ENCODE results near the gene SEZ6. TPM values are rescaled to one million over a fixed set of nuclear protein-coding genes. Genes with fewer than 3 reads are reported as not detected.

The SEZ6 gene
- total RNA-seq, 1 experiment from 2014 or later: 2.6 TPM

DNA sequence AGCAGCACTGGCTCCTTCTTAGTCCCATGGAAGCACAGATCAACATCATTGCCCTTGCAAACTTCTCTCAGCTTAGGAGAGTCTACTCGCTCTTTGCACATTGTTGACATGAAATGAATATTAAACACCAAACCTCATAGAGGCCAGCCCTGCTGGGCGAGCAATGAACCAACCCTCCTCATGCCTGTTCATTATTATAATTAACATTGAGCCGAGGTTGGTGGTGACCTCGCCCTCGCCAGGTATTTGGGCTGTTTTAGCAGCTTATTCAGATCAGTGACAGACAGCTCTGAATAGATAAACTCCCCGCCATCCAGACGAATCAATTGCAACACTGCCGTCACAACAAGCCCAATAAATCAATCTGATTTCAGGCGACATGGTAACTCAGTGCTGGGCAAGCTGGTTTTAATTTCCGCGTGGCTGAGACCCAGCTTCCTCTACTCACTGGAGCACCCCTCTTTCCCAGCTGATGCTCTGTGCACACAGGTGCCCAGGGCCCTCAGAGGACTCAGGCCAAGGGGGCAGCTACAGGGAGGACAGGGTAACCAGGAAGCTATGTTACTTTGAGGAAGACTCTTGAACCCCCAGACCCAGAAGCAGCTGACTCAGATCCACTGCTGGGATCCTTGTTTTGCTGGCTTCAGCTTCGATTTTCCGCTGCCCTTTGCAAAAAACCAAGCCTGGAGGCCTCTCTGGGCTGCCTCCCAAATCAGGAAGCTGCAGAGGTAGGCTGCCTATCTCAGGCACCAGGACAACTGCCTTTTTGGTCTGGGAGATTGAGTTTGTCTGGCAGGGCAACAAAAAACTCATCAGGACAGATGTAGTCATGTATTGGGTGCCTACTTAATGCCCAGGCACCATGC lies 10.7 kb upstream of the SEZ6 start:
- peak overlapping the region; percentile 26 for H3K27ac ChIP-seq (ENCODE audit: low read depth, low read length, poor library complexity, severe bottlenecking)
- H3K27me3 ChIP-seq (replicated peaks; ENCODE audit: insufficient read depth, low read depth, low read length, poor library complexity): no peaks in the 10 kb centered on the region
- H3K4me3 ChIP-seq (ENCODE audit: low read depth, low read length, poor library complexity, severe bottlenecking): no peak overlapping the region
- no peaks in the 10 kb centered on the region for H3K9me3 ChIP-seq (ENCODE audit: low read depth, low read length, poor library complexity, severe bottlenecking)
- H3K36me3 ChIP-seq (ENCODE audit: insufficient read depth, low read length, poor library complexity, severe bottlenecking): no peaks in the 10 kb centered on the region
- ChIA-PET CTCF (interaction anchor here (0.6 kb wide), 1 partner anchor 58 kb away, joined by 3 read pairs; no protein-coding TSS in a partner anchor), POLR2A (ENCODE audit: low non-redundant PET) (interaction anchor here (0.5 to 0.6 kb wide), 2 partner anchors 22 to 51 kb away, joined by 3 to 4 read pairs; no protein-coding TSS in a partner anchor)
- peaks cover 24% of the 10 kb centered on the region for H3K4me1 ChIP-seq (ENCODE audit: insufficient read depth, low read length, poor library complexity, severe bottlenecking)
- DNase-seq (ENCODE audit: low spot score): no peak
- no peak for TF ChIP-seq EZH2 (IDR thresholded peaks at IDR 0.05; ENCODE audit: borderline replicate concordance, low read depth, low read length, poor library complexity, severe bottlenecking)
- TF ChIP-seq, protein P1, sequence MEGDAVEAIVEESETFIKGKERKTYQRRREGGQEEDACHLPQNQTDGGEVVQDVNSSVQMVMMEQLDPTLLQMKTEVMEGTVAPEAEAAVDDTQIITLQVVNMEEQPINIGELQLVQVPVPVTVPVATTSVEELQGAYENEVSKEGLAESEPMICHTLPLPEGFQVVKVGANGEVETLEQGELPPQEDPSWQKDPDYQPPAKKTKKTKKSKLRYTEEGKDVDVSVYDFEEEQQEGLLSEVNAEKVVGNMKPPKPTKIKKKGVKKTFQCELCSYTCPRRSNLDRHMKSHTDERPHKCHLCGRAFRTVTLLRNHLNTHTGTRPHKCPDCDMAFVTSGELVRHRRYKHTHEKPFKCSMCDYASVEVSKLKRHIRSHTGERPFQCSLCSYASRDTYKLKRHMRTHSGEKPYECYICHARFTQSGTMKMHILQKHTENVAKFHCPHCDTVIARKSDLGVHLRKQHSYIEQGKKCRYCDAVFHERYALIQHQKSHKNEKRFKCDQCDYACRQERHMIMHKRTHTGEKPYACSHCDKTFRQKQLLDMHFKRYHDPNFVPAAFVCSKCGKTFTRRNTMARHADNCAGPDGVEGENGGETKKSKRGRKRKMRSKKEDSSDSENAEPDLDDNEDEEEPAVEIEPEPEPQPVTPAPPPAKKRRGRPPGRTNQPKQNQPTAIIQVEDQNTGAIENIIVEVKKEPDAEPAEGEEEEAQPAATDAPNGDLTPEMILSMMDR (conservative IDR thresholded peaks at IDR 0.05; ENCODE audit: low read depth, low read length): no peak
- no TSS peak for BruUV-seq (replicated peaks)
- intact Hi-C loops (cut with micrococcal nuclease; ENCODE audit: unreplicated experiment): no loop called here

DNA sequence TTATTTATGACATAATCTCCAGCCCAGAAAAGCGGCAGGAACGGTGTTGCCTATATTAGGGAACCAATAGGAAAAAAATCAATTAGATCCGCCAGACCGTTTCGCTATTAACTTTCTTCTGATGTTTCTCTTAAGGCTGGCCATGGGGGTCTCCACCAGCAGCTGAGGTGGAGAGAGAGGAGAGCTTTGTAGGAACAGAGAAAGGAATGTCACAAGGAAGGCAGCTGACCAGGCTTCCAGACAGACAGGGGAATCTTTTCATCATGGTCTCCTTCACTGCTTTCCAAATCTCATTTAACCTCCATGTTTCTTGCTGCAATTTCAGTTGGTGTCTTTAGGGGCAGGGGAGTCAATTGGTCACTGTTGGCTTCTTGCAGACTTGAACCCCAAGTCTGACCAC lies 8.9 kb upstream of the SEZ6 start:
- BruUV-seq (replicated peaks): no TSS peak
- Histone ChIP-seq H3K27ac (ENCODE audit: low read depth, low read length, poor library complexity, severe bottlenecking) (no peak overlapping the region), H3K27me3 (replicated peaks; ENCODE audit: insufficient read depth, low read depth, low read length, poor library complexity) (no peaks in the 10 kb centered on the region), H3K36me3 (ENCODE audit: insufficient read depth, low read length, poor library complexity, severe bottlenecking) (no peaks in the 10 kb centered on the region), H3K4me3 (ENCODE audit: low read depth, low read length, poor library complexity, severe bottlenecking) (no peak overlapping the region), H3K4me1 (ENCODE audit: insufficient read depth, low read length, poor library complexity, severe bottlenecking) (peaks cover 24% of the 10 kb centered on the region), H3K9me3 (ENCODE audit: low read depth, low read length, poor library complexity, severe bottlenecking) (no peaks in the 10 kb centered on the region)
- intact Hi-C loops (cut with micrococcal nuclease; ENCODE audit: unreplicated experiment): no loop called here
- TF ChIP-seq EZH2 (IDR thresholded peaks at IDR 0.05; ENCODE audit: borderline replicate concordance, low read depth, low read length, poor library complexity, severe bottlenecking): no peak
- TF ChIP-seq, protein P1 (conservative IDR thresholded peaks at IDR 0.05; ENCODE audit: low read depth, low read length): no peak
- no peak for DNase-seq (ENCODE audit: low spot score)
- CTCF ChIA-PET: interaction anchor here (1.1 kb wide), 1 partner anchor 101 kb away, joined by 3 read pairs; no protein-coding TSS in a partner anchor
- POLR2A ChIA-PET (ENCODE audit: low non-redundant PET): no interaction called here

DNA sequence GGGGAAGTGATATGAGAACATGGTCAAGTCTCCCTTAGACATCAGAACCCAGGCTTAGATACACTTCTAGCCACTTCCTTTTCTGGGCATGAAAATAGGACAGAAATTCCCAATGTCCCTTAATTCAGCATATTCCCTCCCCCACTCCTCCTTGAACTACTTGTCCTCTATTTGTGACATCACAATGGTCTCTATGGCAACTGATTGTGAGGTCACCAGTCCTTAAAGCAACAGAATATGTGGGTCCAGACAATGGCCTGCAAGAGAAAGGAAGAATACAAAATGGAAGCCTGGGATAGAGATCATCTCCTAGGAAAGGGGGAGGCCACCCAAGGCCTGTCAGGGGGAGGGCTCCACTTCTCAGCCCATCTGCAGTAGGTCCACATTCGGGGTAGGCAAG lies 6.7 kb upstream of the SEZ6 start:
- BruUV-seq (replicated peaks): no TSS peak

More for the DNA sequence above, 6.7 kb upstream of the SEZ6 start:
- peaks cover 9% of the 10 kb centered on the region for H3K4me1 ChIP-seq (ENCODE audit: insufficient read depth, low read length, poor library complexity, severe bottlenecking)
- intact Hi-C loops (cut with micrococcal nuclease; ENCODE audit: unreplicated experiment): no loop called here
- no peaks in the 10 kb centered on the region for H3K9me3 ChIP-seq (ENCODE audit: low read depth, low read length, poor library complexity, severe bottlenecking)
- CTCF ChIA-PET: no interaction called here
- DNase-seq (ENCODE audit: low spot score): no peak
- POLR2A ChIA-PET (ENCODE audit: low non-redundant PET): no interaction called here
- no peak overlapping the region for H3K4me3 ChIP-seq (ENCODE audit: low read depth, low read length, poor library complexity, severe bottlenecking)
- no peaks in the 10 kb centered on the region for H3K36me3 ChIP-seq (ENCODE audit: insufficient read depth, low read length, poor library complexity, severe bottlenecking)
- H3K27ac ChIP-seq (ENCODE audit: low read depth, low read length, poor library complexity, severe bottlenecking): no peak overlapping the region
- no peak for TF ChIP-seq EZH2 (IDR thresholded peaks at IDR 0.05; ENCODE audit: borderline replicate concordance, low read depth, low read length, poor library complexity, severe bottlenecking)
- TF ChIP-seq, protein P1 (conservative IDR thresholded peaks at IDR 0.05; ENCODE audit: low read depth, low read length): no peak
- no peaks in the 10 kb centered on the region for H3K27me3 ChIP-seq (replicated peaks; ENCODE audit: insufficient read depth, low read depth, low read length, poor library complexity)
